GM18867 (cell line): ENCODE measurements around the gene AKIP1.
"Not testable (repeated sequence)": the region's sequence is repeated elsewhere in the genome, so short reads cannot be mapped to it uniquely, and the experiment has no call there.

Experiments
- ATAC-seq: cut with Tn5 transposase; IDR thresholded peaks from one replicate; pipeline ENCODE4 v1.9.1; 2021; ENCODE audit warnings: mild to moderate bottlenecking, moderate library complexity; ENCODE audit not compliant: unreplicated experiment

AKIP1 gene

DNA sequence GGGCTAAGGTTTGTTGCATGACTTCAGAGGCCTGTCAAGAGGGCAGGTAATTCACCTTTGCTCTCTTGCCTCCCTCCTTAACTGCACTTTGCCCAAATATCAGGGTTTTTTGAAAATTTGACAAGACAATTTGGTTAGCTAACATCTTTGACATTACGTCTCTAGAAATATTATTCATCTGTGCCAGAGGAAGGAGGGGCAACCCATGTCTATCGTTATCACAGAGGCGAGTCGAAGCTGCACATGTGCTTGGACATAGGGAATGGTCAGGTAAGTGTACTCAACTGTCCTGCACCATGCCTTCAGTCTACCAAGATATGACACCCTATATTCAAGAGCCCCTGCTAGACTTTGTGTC, 3.7 kb downstream of the AKIP1 start:
- ATAC-seq: no peak

- ATAC-seq: no peak
Measured at GRCh38 chr11:8917157-8917825, 6.3 kb downstream of the AKIP1 start.

DNA sequence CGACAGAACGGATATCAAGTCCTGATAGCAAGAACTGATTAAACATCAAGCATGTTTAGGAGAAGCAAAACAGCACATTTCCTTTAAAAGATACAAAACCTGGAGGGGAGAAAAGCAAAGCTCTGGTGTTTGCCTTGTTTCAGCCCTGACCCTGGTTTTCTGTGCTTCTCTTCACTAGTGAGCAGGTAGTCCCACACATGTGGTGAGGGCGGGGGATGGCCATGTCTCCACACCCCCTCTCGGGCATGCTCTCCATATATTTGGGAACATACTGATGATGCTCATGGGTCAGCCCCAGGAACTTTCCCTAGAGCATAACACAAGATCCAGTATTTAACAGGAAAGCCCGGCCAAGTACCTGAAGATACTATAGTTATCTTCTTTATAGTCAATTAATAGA, 11.7 kb downstream of the AKIP1 start:
- ATAC-seq: no peak

DNA sequence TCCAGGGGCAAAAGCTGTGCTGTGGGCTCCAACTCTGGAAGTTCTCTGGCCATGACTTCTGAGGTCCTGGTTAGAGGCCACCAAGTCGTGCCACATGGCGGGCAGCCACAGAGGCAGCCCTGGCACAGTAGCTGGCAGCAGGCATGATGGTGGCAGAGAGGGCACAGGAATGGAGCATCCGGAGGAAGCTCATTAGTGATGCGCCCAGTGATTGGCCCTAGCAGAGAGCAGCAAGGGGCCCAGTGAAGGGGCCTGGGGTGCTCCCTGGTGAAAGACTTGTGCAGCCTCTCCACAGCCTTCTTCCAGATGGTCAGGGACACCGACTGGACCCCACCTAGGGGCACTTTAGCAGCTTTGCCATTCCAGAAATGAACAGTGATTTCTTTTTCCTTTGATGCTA, 14.7 kb downstream of the AKIP1 start:
- no peak for ATAC-seq

GRCh38 chr11:8926236-8926635, 15.2 kb downstream of the AKIP1 start:
- ATAC-seq: no peak

GRCh38 chr11:8927233-8927632, 16.2 kb downstream of the AKIP1 start:
- ATAC-seq: no peak

DNA sequence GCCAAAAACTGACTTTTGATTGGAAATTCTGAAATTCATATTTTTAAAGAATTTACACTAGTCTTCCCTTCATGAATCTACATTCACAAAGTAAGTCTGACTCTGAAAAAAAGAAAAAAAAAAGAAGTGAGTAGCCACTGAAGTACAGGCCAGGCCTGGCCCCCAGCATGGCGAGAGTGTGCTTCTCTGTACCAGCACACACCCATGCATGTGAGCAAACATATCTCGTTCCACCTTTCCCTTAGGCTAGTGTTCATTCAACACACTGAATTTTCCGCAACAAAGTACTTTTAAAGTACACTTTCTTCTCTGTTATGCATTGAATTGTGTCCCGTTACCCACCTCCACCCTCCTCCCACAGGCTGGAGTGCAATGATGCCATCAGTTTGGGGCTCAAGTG, 17.2 kb downstream of the AKIP1 start:
- no peak for ATAC-seq

DNA sequence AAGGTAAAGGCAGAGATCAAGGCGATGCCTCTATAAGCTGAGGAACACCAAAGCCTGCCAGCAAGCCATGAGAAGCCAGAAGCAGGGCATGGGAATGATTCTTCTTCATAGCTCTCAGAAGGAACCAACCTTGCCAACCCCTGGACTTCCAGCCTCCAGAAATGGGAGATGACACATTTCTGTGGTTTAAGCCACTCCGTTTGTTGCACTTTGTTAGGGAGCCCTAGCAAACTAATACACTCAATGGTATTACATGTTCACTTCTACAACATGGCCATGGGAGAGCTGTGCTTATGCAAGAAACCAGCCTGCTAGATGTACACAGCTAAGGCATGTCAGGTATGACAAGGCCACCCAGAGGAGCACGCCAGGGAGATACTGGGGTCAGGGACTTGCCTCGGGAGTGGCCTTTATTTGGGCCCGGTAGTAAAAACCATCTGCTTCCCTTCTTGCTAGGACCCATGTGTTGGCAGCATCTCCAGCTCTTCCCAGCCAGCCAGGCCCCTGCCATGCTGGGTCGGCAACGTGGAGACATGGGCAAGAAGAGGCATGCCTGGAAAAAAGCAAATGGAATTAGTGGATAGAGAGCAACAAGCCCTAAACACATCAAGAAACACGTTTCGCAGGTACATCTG, 18.1 kb downstream of the AKIP1 start:
- no peak for ATAC-seq

DNA sequence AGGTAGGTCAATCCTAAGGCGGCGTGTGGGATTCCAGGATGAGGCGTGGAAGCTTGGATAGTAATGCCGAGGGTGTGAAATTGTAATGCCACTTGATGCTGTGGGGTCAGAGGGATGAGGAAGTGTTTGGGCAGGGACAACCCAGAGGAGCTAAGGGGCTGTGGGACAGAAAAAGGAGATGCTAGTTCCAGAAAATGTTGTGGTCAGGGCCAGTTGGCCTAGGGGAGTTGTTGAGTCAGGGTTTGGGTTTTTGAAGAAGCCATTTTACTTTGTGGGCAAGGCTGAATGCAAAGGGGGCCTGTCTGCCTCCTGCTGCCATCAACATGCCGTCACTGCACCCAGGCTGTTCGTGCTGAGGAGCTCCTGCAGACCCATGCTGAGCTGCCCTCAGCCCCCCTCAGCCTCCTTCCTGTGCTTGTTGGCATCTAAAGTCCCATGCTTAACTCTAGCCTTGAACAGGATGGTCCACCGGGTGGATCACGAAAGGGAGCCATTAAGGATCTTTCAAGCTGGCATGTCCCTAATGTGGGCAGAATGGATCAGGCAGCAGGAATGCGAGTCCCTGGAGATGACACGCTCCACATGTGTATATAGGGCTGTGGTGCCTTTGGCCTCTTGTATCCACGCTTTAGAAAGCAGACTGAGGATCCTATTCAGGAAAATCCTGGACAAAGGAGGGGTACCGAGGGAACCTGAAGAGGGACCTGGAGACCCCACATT, 19.6 kb downstream of the AKIP1 start:
- no peak for ATAC-seq

DNA sequence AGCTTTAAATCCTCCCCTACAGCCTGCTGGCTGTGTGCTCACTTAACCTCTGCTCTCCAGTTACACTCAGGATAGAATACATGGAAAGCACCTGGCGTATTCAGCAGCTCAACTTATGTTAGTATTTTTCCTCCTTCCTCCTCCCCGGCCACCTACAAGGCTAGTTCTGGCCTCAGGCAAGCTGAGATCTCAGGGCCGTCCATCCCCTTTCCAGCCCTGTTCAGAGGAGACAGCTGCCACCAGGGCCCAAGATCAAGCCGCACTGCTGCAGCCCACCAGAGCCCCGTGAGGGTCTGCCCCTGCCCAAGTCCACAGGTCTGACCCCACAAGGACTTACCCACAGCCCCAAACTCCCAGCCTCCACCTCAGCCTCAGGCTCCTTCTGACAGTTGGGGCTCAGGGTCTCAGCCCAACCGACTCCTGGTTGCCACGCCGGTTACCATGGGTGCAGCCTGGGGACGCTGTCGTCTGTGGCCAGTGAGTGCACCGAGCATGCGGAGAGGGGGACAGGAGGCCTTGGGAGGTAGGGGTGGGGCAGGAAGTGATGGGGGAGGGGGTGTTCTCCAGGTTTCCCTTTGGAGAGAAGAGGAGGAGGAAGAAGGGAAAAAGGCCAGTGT, 21.7 kb downstream of the AKIP1 start, which contains the start of gene C11orf16:
Gene C11orf16, minus strand, starts transcription at position 384 of the 617 bp plus-strand sequence. CDS start 639 bp downstream, outside the sequence.
- no peak for ATAC-seq

DNA sequence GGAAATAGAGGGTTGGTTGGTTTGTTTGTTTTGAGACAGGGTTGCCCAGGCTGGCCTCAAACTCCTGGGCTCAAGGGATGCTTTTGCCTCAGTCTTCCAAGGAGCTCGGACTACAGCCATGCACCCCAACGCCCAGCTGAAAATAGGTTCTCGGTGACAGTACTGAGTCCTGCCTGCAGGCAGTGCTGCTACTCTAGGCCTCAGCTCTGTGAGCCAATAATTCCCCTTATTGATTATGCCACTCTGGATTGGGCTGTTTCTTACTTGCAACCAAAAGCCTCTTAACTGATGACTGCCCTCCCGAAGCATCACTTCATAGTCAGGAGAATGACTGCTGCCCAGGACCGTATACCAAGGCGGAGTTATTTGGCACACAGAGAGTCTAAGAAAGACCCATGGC, 22.9 kb downstream of the AKIP1 start:
- ATAC-seq: no peak

GRCh38 chr11:8934742-8935488, 23.9 kb downstream of the AKIP1 start:
- ATAC-seq: no peak

DNA sequence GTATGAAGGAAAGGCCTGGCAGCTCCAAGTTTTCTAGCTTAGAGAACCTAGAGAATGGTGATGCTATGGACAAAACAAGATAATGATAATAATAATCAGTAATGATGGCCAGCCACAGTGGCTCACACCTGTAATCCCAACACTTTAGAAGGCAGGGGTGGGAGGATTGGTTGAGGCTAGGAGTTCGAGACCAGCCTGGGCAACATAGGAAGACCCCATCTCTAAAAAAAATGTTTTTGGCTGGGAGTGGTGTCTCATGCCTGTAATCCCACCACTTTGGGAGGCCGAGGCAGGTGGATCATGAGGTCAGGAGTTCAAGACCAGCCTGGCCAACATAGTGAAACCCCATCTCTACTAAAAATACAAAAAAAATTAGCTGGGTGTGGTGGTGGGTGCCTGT, 24.8 kb downstream of the AKIP1 start:
- not testable (repeated sequence) for ATAC-seq

- ATAC-seq: peak; percentile 86
Measured at GRCh38 chr11:8937159-8937558, 26.2 kb downstream of the AKIP1 start.

DNA sequence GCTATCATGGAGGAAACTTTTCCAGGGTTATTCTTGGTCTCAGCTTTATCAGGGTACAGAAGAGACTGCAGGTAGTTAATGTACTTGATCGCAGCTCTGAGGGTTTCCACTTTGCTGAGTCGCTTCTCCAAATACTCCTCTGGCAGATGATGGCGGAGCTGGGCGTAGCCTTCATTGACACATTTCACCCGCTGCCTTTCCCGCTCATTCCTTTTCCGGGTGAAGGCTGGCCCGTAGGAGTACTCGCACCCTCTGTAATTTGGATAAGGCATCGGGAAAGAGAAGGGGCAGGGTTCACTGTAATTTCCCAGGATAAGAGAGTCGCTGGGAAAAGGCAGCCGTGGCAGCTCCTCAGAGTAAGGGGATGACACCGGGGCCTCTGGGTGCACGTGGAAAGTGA, 26.7 kb downstream of the AKIP1 start:
- no peak for ATAC-seq

DNA sequence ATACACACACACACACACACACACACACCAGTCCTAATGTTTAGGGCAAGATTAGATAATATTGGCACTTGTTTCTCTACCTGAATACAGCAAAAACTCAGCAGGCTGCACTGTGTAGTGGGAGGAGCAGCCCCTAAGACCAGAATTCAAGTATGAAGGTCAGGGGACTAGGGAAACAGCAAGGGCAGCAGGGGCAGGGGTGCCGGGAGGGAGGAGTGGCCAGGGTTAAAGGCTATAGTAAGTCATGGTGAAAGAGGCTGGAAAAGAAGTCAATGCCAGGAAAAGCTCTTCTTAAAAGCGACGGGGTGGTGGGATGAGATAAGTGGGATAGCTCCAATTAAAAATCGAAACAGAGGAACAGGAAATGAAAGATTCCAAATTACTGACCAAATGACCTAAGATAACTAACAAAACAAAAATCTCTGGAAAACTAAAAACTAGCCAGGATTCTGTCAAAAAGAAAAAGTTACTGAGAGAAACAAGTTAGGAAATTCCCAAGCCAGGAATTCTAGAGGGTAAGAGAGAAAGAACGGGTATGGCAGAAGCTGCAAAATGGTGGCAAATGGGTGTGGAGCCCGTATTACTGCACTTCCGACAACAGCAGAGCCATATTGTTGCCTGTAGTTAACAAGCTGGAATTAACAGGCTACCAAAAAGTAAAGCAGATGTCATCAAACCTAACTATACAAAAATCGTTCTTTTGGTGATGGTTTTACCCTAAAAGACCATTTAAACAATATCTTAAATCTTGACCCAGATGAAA, 30.5 kb downstream of the AKIP1 start:
- no peak for ATAC-seq

DNA sequence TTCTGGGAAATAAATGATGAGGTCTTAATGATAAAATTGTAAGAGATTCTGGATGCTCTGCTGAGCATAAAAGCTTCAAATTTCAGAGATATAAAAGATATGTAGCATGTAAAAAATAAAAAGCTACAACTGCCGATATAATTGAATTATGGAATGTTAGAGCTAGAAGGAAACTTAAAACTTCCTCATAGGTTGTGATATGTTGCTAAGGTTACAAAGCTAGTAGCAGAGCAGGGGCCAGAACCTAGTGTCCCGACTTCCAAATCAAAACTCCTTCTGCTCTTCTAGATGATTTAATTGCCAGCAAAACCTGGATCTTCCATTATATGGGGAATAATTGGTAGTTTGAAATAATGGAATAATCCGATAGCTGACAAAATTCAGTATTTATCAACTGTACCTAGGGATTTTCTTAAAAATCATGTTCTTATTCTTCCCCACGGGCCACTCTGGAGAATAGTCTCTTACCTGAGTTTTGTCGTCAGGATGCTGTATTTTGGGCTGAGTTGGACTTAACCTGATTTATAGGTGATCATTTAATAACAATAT, 31.6 kb downstream of the AKIP1 start, which contains the start of gene ASCL3:
Gene ASCL3, minus strand, starts transcription at position 499 of the 549 bp plus-strand sequence. CDS start 4,855 bp downstream, outside the sequence.
- no peak for ATAC-seq

DNA sequence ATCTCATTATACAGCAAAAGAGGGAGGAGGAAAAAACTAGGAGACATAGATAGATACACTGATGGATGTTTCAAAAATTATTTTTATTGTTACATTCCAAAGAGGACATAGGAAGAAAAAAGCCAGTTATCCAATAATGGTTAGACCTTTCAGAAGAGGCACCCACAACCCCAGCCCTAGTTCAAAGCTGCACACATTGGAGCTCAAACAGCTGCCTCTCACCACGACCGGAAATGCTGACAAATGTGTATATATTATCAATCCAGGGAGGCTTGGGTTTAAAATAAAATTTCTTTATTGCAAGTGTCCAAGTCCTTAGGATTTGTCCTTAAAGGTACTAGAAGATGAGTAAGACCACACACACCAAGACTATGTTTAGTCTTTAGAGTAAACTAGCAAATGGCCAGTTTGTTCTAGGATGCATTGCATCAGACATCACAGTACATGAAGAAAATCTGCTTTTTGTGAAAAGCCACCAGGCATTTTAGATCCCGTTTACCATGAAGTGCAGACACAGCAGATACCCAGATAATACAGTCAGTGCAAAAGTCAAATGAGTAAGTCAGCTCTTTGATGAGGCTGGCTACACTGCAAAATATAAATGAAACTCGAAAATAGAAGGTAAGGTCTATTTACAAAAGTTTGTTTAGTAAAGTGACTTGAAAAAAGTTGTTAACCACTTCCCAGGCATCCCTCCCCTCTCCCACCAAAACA, 36.4 kb downstream of the AKIP1 start:
- ATAC-seq: no peak

DNA sequence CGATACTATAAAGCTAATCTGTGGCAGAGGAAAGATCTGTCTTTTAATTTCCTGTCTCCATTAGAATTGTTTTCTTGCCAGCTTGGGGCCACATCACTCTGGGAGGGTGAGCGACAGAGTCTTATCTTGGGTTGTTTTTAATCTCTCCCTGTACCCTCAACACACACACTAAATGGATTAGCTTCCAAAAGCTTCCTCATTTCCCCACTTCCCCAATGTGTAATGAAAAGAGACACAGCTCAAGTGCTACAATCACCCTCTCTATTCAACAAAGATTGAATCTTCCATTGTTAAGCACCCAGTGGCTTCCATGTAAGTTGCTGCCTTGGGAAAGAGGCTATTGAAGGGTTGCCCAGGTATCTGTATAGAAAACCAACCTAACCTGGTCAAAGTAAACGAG, 37.9 kb downstream of the AKIP1 start:
- no peak for ATAC-seq
